DOHH2 (cell line): ENCODE results near the gene ALG8.

Source experiments
- EZH2phosphoT487 ChIP-seq: fragments of 200-600 bp; sonication (generic); IDR thresholded peaks from 2 replicates; pipeline ENCODE4 v1.6.1; 2017; ENCODE audit warnings: borderline replicate concordance, mild to moderate bottlenecking, antibody characterized with exemption, low read length, moderate library complexity, mixed read lengths
- TF ChIP-seq, protein P1 (sequence below): fragments of 200-600 bp; sonication (generic); IDR thresholded peaks from one replicate; pipeline ENCODE4 v1.5.1; 2014; ENCODE audit warnings: antibody characterized with exemption, mild to moderate bottlenecking, low read depth, low read length; ENCODE audit not compliant: poor library complexity, severe bottlenecking

DNA sequence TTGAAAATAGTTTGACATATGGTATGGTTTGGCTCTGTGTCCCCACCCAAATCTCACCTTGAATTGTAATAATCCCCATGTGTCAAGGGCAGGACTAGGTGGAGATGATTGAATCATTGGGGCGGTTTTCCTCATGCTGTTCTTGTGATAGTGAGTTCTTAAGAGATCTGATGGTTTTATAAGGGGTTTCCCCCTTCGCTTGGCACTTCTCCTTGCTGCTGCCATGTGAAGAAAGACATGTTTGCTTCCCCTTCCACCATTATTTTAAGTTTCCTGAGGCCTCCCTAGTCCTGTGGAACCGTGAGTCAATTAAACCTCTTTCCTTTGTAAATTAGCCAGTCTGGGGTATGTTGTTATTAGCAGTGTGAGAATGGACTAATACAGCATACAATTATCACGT lies 41.3 kb upstream of the ALG8 start:
- TF ChIP-seq, protein P1, sequence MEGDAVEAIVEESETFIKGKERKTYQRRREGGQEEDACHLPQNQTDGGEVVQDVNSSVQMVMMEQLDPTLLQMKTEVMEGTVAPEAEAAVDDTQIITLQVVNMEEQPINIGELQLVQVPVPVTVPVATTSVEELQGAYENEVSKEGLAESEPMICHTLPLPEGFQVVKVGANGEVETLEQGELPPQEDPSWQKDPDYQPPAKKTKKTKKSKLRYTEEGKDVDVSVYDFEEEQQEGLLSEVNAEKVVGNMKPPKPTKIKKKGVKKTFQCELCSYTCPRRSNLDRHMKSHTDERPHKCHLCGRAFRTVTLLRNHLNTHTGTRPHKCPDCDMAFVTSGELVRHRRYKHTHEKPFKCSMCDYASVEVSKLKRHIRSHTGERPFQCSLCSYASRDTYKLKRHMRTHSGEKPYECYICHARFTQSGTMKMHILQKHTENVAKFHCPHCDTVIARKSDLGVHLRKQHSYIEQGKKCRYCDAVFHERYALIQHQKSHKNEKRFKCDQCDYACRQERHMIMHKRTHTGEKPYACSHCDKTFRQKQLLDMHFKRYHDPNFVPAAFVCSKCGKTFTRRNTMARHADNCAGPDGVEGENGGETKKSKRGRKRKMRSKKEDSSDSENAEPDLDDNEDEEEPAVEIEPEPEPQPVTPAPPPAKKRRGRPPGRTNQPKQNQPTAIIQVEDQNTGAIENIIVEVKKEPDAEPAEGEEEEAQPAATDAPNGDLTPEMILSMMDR, result no peak
- no peak for TF ChIP-seq EZH2phosphoT487
